ENCODE results near the gene LBX1.
"Not testable (repeated sequence)": the region's sequence is repeated elsewhere in the genome, so short reads cannot be mapped to it uniquely, and the experiment has no call there.

Gene LBX1

GRCh38 chr10:101198326-101198977 lies 30.8 kb downstream of the LBX1 start:
- DNase-seq, result not testable (repeated sequence)

- no peak for DNase-seq
Measured at GRCh38 chr10:101195921-101196320, 33.3 kb downstream of the LBX1 start.

GRCh38 chr10:101189461-101190401 lies 39.5 kb downstream of the LBX1 start:
- DNase-seq, result no peak

DNA sequence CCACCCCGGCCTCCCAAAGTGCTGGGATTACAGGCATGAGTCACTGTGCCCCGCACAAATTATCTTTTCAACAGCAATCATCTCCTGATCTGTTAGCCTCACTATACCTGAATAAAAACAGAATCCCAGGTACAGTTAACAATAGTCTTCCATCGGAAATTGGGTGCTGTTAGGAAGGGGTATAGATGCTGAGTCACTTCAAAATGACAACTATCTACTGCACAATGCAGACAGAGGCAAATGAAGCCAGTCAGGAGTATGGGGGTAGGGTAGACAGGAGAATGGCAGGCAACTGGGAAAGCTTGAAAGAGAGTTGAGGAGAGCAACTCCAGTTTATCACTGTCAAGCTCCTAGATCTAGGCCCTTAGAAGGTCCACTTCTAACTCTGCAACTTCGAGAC lies 40.3 kb downstream of the LBX1 start:
- no peak for DNase-seq

GRCh38 chr10:101183458-101184183 lies 45.6 kb downstream of the LBX1 start:
- DNase-seq, result no peak

GRCh38 chr10:101182936-101183335 lies 46.3 kb downstream of the LBX1 start:
- no peak for DNase-seq
